Superior temporal gyrus (tissue), 1 donor: Measurements from ENCODE around the gene C6orf120.

Experiments
- DNase-seq: peaks from one replicate; pipeline ENCODE4 v3.0.0-alpha.2; 2016; ENCODE audit errors: extremely low spot score

The C6orf120 gene

DNA sequence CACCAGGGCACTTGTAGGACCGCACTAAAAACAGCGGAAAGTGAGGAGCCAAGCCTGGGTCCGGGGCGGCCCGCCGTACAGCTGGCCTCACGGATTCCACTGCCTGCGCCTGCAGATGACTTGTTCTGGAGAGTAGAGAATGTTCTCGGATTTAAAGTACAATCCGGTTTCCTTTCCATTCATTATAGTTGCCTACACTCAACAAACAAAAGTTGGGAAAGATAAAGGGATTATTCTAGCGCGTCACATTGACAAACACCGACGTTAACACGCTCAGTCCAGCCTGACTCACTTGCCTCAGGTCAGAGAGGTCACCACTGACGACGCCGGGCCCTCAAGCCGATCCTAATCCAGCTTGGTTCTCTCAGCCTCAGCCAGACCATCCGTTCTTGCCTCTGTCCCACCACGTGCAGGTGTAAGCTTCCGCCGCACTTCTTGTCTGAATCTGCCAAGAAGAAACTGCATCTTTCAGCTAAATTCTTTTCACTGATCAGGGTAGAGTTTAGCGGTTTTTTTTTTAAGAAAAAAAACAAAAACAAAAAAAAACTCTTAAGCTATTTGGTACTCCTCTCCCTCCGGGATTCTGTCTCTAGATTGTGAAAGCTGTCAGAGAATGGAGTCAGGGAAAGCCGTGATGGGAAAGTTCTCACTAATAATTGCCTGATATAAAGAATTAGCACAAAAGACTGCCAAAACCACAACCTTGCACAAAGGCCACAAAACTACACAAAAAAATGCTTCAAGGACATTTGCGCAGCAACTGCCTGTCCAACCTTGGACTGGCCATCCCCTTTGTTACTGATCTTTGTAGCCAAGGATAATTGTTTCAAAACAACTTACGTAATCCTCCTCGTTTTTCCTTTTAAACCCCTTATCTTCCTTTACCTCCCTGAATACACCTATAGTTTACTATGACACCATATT, 23.5 kb downstream of the C6orf120 start:
- peak; percentile 56 for DNase-seq

- DNase-seq = no peak
These were observed 24.1 kb downstream of the C6orf120 start for GRCh38 chr6:169726049-169726400.

DNA sequence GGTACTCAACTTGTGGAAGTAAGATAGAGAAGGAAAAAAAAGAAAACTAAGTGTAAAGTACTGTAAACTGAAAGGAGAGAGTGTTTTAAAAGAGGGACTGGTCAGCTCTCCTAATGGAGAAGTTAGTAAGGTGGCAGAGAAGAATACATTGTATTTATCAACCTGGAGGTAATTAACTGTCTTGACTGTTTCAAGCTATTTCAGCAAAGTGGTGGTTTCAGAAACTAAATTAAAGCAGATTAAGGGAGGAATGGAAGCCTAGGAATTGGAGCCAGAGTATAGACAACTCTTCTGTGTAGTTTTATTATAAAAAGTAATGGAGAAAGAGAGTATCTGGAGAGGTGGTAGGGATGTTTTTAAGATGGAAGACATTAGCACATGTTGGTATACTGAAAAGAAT, 25.0 kb downstream of the C6orf120 start:
- no peak for DNase-seq

DNA sequence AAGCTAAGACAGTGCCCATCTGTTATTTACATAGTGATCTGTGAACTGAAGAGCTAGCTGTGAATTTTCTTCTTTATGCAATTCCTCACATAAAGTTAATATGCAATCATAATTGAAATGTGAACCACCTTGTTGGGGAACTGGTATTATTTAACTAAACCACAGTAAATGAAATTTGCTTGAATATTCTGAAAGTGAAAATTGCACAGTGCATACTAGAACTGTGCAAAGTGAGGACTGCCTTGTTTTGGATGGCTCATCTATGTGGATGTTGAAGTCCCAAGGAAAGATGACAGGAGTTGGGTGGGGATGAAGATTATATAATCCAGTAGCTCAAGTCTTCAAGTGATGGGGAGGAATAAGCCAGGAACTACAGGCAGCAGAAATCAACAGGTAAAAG, 28.0 kb downstream of the C6orf120 start:
- no peak for DNase-seq

GRCh38 chr6:169738204-169738975, 36.5 kb downstream of the C6orf120 start:
- DNase-seq = no peak

DNA sequence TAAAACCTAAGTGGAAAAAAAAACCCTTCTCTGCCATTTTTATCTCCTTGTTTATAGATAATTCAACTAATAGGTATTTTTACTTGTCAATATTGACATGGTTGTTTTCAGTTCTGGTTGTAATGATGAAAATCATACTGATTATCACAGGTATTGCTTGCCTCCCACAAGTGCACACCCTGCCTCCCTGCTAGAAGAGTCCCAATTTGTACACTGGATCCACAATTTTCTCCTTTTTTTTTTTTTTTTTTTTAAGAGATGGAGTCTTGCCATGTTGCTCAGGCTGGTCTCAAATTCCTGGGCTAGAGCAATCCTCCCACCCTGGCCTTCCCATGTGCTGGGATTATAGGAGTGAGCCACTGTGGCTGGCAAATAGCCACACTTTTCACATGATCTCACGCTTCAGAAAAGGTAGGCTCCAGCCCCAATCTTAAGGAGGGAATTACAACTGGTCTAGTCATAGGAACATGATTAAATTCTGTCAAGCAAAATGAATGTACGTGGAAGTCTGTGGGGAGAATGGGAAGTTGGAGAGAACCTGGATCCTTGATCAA, 37.1 kb downstream of the C6orf120 start:
- DNase-seq = no peak

GRCh38 chr6:169741344-169741743, 39.4 kb downstream of the C6orf120 start:
- no peak for DNase-seq

- DNase-seq = no peak
These were observed 43.5 kb downstream of the C6orf120 start for GRCh38 chr6:169745405-169745804.

DNA sequence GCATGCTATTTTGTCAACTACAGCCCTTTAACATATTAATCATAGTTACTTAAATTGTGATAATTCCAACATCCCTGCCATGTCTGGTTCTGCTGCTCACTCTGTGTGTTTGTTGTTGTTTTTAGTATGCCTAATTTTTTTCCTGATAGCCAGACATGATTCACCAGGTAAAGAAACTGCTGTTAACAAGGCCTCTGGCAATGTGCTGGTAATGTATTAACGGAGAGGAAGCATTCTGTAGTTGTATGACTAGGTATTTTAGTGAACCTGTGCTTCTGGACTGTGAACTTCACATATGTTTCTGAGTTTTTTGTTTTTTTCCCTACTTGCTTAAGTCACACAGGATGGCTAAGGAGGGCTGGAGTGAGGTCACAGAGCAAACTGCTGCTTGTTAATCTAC, 44.6 kb downstream of the C6orf120 start:
- no peak for DNase-seq

- peak; percentile 94 for DNase-seq
These were observed 49.5 kb downstream of the C6orf120 start, which contains the start of the genes DYNLT2 and ERMARD for GRCh38 chr6:169751242-169752073. TSS of gene DYNLT2 (minus strand) at chr6:169751572. CDS start at chr6:169751458, 114 bp downstream. TSS of gene ERMARD (plus strand) at chr6:169751622. CDS start at chr6:169751658, 36 bp downstream.

- no peak for DNase-seq
These were observed 50.2 kb downstream of the C6orf120 start for GRCh38 chr6:169752074-169752623.
